Measurements from ENCODE around the gene IER5L. TPM values are rescaled to one million over a fixed set of nuclear protein-coding genes. Genes with fewer than 3 reads are reported as not detected.

IER5L gene
- total and polyA plus RNA-seq, 7 donors: 2.3 to 17.4 (median 6.7) TPM

DNA sequence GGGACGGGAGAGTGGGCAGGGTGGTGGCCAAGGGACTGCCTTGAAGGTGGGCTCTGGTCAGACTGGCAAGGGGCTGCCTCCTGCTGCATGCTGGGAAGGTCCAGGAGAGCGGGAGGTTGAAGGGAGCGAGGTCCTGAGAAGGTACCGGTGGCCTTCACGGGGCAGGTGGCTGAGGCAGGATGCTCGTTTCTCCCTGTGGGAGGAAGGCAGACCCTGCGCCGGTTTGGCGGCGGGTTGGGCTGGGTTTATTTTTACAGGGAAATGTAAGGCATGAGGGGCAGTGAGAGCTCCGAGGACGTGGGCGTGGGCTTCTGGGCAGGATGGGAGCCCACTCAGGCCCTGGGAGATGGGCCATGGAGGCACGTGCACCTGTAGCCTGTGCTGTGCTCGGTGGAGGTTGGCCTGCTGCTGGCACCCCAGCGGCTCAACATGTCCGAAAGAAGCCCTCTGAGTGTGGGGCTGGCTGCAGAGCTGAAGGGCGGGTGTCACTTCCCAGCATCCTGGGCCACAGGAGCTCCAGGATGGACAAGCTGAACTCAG lies 27.3 kb downstream of the IER5L start:
- Histone ChIP-seq H3K4me3 (no peak overlapping the region), H3K36me3 (peaks cover 0 to 52% (median 28%) of the 10 kb centered on the region in 4 donors), H3K27me3 (no peaks in the 10 kb centered on the region), H3K27ac (no peak overlapping the region), H3K4me1 (peaks cover 0 to 37% (median 23%) of the 10 kb centered on the region in 4 donors), H3K9me3 (no peaks in the 10 kb centered on the region)
- intact Hi-C loops (cut with DNase I): no loop called here
- no peak for TF ChIP-seq POLR2AphosphoS5 (IDR thresholded peaks at IDR 0.05)
- TF ChIP-seq POLR2A (IDR thresholded peaks at IDR 0.05): no peak
- no peak for TF ChIP-seq EP300 (IDR thresholded peaks at IDR 0.05)
- TF ChIP-seq, protein P1, sequence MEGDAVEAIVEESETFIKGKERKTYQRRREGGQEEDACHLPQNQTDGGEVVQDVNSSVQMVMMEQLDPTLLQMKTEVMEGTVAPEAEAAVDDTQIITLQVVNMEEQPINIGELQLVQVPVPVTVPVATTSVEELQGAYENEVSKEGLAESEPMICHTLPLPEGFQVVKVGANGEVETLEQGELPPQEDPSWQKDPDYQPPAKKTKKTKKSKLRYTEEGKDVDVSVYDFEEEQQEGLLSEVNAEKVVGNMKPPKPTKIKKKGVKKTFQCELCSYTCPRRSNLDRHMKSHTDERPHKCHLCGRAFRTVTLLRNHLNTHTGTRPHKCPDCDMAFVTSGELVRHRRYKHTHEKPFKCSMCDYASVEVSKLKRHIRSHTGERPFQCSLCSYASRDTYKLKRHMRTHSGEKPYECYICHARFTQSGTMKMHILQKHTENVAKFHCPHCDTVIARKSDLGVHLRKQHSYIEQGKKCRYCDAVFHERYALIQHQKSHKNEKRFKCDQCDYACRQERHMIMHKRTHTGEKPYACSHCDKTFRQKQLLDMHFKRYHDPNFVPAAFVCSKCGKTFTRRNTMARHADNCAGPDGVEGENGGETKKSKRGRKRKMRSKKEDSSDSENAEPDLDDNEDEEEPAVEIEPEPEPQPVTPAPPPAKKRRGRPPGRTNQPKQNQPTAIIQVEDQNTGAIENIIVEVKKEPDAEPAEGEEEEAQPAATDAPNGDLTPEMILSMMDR (IDR thresholded peaks at IDR 0.05): no peak
- no peak for DNase-seq
- 88 to 91% methylated on average over 18 of the region's 18 CpGs for WGBS, 2 donors

DNA sequence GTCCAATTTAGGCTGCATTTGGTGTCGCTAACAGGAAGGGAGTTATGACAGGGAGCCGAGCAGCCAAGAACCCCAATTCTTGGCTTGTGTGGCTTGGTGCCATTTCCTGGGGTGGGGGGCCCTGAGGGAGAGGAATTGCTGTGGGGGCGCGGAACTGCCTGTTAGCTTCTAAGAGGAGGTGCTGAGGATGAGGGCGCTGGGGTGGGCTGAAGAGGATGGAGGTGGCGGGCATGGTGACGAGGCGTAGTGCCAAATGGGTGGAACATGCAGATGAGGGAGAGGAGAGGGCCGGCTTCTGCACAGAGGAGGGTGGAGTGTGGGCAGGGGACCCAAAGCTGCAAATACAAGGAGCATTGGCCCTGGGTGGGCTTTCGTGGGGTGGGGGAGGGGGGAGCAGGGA lies 27.9 kb downstream of the IER5L start:
- Histone ChIP-seq H3K4me3 (no peak overlapping the region), H3K9me3 (no peaks in the 10 kb centered on the region), H3K27me3 (no peaks in the 10 kb centered on the region), H3K4me1 (peaks cover 0 to 43% (median 29%) of the 10 kb centered on the region in 4 donors), H3K27ac (peak overlapping the region in 1 of 4 donors; percentile 3), H3K36me3 (peaks cover 0 to 50% (median 26%) of the 10 kb centered on the region in 4 donors)
- DNase-seq: peak; percentile 65
- intact Hi-C loops (cut with DNase I): no loop called here
- WGBS, 2 donors: 90 to 92% methylated on average over 10 of the region's 10 CpGs
- TF ChIP-seq, protein P1 (IDR thresholded peaks at IDR 0.05): no peak
- TF ChIP-seq POLR2AphosphoS5 (IDR thresholded peaks at IDR 0.05): no peak
- no peak for TF ChIP-seq POLR2A (IDR thresholded peaks at IDR 0.05)
- no peak for TF ChIP-seq EP300 (IDR thresholded peaks at IDR 0.05)

DNA sequence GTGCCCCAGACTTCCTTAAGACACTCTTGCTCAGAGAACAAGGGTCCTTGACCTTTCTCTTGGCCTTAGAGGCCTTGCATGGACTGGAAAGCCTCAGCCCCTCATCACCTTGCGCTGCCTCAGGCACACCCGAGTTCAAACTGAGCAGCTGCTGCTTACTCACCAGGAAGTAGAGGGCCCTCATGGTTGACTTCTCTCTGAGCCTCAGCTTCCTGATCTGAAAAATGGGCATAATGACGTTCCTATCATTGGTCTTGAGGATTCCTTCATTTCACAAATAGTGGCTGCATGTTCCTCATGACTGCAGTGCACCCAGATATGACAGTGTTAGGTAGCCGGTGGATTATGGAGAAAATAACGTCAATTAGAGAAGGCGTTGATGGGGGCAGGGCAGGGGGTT lies 28.6 kb downstream of the IER5L start:
- H3K27me3 ChIP-seq: no peaks in the 10 kb centered on the region
- H3K9me3 ChIP-seq: no peaks in the 10 kb centered on the region
- H3K27ac ChIP-seq: peak overlapping the region in 2 of 4 donors; percentile 3 to 18
- peaks cover 0 to 50% (median 36%) of the 10 kb centered on the region in 4 donors for H3K4me1 ChIP-seq
- TF ChIP-seq, protein P1 (IDR thresholded peaks at IDR 0.05): no peak
- TF ChIP-seq EP300 (IDR thresholded peaks at IDR 0.05) (no peak), POLR2A (IDR thresholded peaks at IDR 0.05) (no peak), POLR2AphosphoS5 (IDR thresholded peaks at IDR 0.05) (no peak)
- intact Hi-C loops (cut with DNase I): no loop called here
- no peak overlapping the region for H3K4me3 ChIP-seq
- H3K36me3 ChIP-seq: peaks cover 0 to 43% (median 24%) of the 10 kb centered on the region in 4 donors
- DNase-seq: no peak
- WGBS, 2 donors: 79 to 84% methylated on average over 6 of the region's 6 CpGs

DNA sequence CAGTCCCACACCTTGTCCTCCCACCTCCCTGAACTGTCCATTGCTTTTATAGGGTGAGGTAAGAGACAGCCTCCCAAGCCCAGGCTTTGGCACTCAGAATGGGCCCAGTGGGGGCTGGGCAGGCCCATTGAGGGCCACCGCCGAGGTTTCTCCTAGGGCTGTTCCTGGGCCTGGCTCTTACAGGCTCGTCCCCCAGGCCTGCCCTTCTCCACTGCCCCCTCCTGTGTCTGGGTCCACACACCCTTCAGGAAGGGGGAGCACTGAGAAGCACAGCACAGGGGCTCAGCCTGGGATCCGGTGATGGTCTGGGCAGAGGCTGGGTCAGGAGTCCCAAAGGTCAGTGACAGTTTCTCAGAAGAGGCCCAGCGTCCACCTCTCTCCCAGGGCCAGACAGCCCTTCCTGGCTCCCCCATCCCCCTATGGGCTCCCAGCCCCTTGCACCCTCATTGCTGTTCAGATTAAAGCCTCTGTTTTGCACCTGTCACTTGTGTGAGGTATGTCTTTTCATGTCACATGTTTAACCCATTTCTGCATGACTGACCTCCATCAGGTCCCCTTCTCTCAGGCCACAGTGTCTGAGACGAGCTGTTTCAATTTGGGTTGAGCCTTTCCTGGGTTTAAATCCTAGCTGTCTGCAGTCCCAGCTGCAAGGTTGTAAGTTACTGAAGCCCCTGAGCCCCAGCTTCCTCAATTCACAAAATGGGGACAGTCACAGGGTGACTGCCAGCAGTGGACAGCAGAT lies 29.4 kb downstream of the IER5L start:
- 83 to 84% methylated on average over 6 of the region's 6 CpGs for WGBS, 2 donors
- peak overlapping the region; percentile 97 to 100 (median 99) for H3K27ac ChIP-seq
- no peak overlapping the region for H3K4me3 ChIP-seq
- peaks cover 0 to 56% (median 44%) of the 10 kb centered on the region in 4 donors for H3K4me1 ChIP-seq
- intact Hi-C loops (cut with DNase I): no loop called here
- TF ChIP-seq EP300 (IDR thresholded peaks at IDR 0.05) (no peak), POLR2A (IDR thresholded peaks at IDR 0.05) (no peak), POLR2AphosphoS5 (IDR thresholded peaks at IDR 0.05) (no peak)
- TF ChIP-seq, protein P1 (IDR thresholded peaks at IDR 0.05): no peak
- H3K9me3 ChIP-seq: no peaks in the 10 kb centered on the region
- no peaks in the 10 kb centered on the region for H3K27me3 ChIP-seq
- peaks cover 0 to 41% (median 27%) of the 10 kb centered on the region in 4 donors for H3K36me3 ChIP-seq
- no peak for DNase-seq

All from sigmoid colon (tissue), 7 donors.